Measurements from ENCODE around the gene CDH11.

CDH11 gene

GRCh38 chr16:65064131-65064530 lies 57.7 kb downstream of the CDH11 start:
- TF ChIP-seq CEBPB (IDR thresholded peaks at IDR 0.05): no peak
- TF ChIP-seq FOXM1 (IDR thresholded peaks at IDR 0.05; ENCODE audit: borderline replicate concordance, low read depth): no peak
- TF ChIP-seq TAF1 (IDR thresholded peaks at IDR 0.05; ENCODE audit: low read depth): no peak
- no peak for TF ChIP-seq EGR1 (IDR thresholded peaks at IDR 0.05)
- no peak for TF ChIP-seq CREB1 (IDR thresholded peaks at IDR 0.05; ENCODE audit: low read depth)
- no peak for TF ChIP-seq RAD21 (IDR thresholded peaks at IDR 0.05; ENCODE audit: low read depth)
- TF ChIP-seq ZBTB7A (IDR thresholded peaks at IDR 0.05; ENCODE audit: low read depth): no peak
- no peak for TF ChIP-seq NFIC (IDR thresholded peaks at IDR 0.05)
- TF ChIP-seq MAX (IDR thresholded peaks at IDR 0.05): no peak
- no peak for TF ChIP-seq YY1 (IDR thresholded peaks at IDR 0.05; ENCODE audit: low read depth)

GRCh38 chr16:65062736-65063583 lies 58.9 kb downstream of the CDH11 start:
- no peak for TF ChIP-seq CEBPB (IDR thresholded peaks at IDR 0.05)
- no peak for TF ChIP-seq ZBTB7A (IDR thresholded peaks at IDR 0.05; ENCODE audit: low read depth)
- no peak for TF ChIP-seq YY1 (IDR thresholded peaks at IDR 0.05; ENCODE audit: low read depth)
- no peak for TF ChIP-seq FOXM1 (IDR thresholded peaks at IDR 0.05; ENCODE audit: borderline replicate concordance, low read depth)
- no peak for TF ChIP-seq EP300 (IDR thresholded peaks at IDR 0.05; ENCODE audit: borderline replicate concordance)
- no peak for TF ChIP-seq EGR1 (IDR thresholded peaks at IDR 0.05)
- no peak for TF ChIP-seq REST (IDR thresholded peaks at IDR 0.05; ENCODE audit: low read depth)
- no peak for TF ChIP-seq NFIC (IDR thresholded peaks at IDR 0.05)
- TF ChIP-seq RAD21 (IDR thresholded peaks at IDR 0.05; ENCODE audit: low read depth): no peak

GRCh38 chr16:65061935-65062518 lies 59.8 kb downstream of the CDH11 start:
- TF ChIP-seq TEAD4 (IDR thresholded peaks at IDR 0.05) (no peak), EGR1 (IDR thresholded peaks at IDR 0.05) (no peak), YY1 (IDR thresholded peaks at IDR 0.05; ENCODE audit: low read depth) (no peak), TAF1 (IDR thresholded peaks at IDR 0.05; ENCODE audit: low read depth) (no peak), RAD21 (IDR thresholded peaks at IDR 0.05; ENCODE audit: low read depth) (no peak), USF1 (IDR thresholded peaks at IDR 0.05) (no peak), FOXM1 (IDR thresholded peaks at IDR 0.05; ENCODE audit: borderline replicate concordance, low read depth) (no peak), ZBTB7A (IDR thresholded peaks at IDR 0.05; ENCODE audit: low read depth) (no peak), REST (IDR thresholded peaks at IDR 0.05; ENCODE audit: low read depth) (no peak)

- TF ChIP-seq ZBTB7A (IDR thresholded peaks at IDR 0.05; ENCODE audit: low read depth) (no peak), FOXM1 (IDR thresholded peaks at IDR 0.05; ENCODE audit: borderline replicate concordance, low read depth) (no peak), NFIC (IDR thresholded peaks at IDR 0.05) (no peak), CEBPB (IDR thresholded peaks at IDR 0.05) (no peak), YY1 (IDR thresholded peaks at IDR 0.05; ENCODE audit: low read depth) (no peak), TEAD4 (IDR thresholded peaks at IDR 0.05) (no peak), RAD21 (IDR thresholded peaks at IDR 0.05; ENCODE audit: low read depth) (no peak), TAF1 (IDR thresholded peaks at IDR 0.05; ENCODE audit: low read depth) (no peak), EGR1 (IDR thresholded peaks at IDR 0.05) (no peak), USF1 (IDR thresholded peaks at IDR 0.05) (no peak), MAX (IDR thresholded peaks at IDR 0.05) (no peak), TCF12 (IDR thresholded peaks at IDR 0.05; ENCODE audit: low read depth) (no peak), REST (IDR thresholded peaks at IDR 0.05; ENCODE audit: low read depth) (no peak), CREB1 (IDR thresholded peaks at IDR 0.05; ENCODE audit: low read depth) (no peak)
These were observed 60.6 kb downstream of the CDH11 start for GRCh38 chr16:65061263-65061662.

Data from Ishikawa (cell line).